Body of pancreas (tissue), 4 donors: ENCODE data around the gene NUP93.

Source experiments
- CTCF ChIP-seq, 7 experiments: fragments of 450-650 bp in 4 of 7; fragments of 200-600 bp in 3 of 7; sonication (generic) in 3 of 7; IDR thresholded peaks; one replicate each; pipeline ENCODE4 v1.5.1; 2016 to 2019; ENCODE audit warnings: antibody characterized with exemption in 7 of 7
- POLR2A ChIP-seq, 3 donors: fragments of 450-650 bp; IDR thresholded peaks; one replicate each; pipeline ENCODE4 v1.6.1; 2016; ENCODE audit warnings: antibody characterized with exemption in 3 of 3, mild to moderate bottlenecking in 2 of 3

- TF ChIP-seq POLR2A (IDR thresholded peaks at IDR 0.05) (peak; percentile 32 to 88 (median 84)), CTCF (IDR thresholded peaks at IDR 0.05) (no peak)
These were observed 44.9 kb upstream of the NUP93 start for GRCh38 chr16:56684926-56685590.
